H1 (cell line): ENCODE measurements around the gene C1QL1. TPM values are rescaled to one million over a fixed set of nuclear protein-coding genes. Genes with fewer than 3 reads are reported as not detected.

Experiments
- CTCF ChIA-PET: fragments of 300-600 bp; sonication (Branson Sonifier 250); formaldehyde crosslinking; loops from one replicate; lab custom pipeline; 2021; ENCODE audit not compliant: partially characterized antibody; lab: Charles Lee
- POLR2A ChIA-PET: fragments of 300-600 bp; sonication (Branson Sonifier 250); formaldehyde crosslinking; loops from one replicate; lab custom pipeline; 2021; ENCODE audit warnings: inconsistent platforms; ENCODE audit not compliant: partially characterized antibody; lab: Charles Lee
- DNase-seq, 2 experiments: peaks; one replicate each; pipeline versions ENCODE4 v3.0.0 to v3.0.0-alpha.2; 2010 to 2022; ENCODE audit warnings: low spot score in 2 of 2, low read depth in 1 of 2, mixed read lengths in 1 of 2
- FAIRE-seq: peaks from 2 replicates; lab custom pipeline; 2011; peaks lifted over from hg19 to GRCh38; lab: Jason Lieb, UNC
- H2AFZ ChIP-seq: 2 replicates; pipeline ENCODE4 v1.8.1; 2012; ENCODE audit warnings: low read length, inconsistent platforms
- H2AK5ac ChIP-seq: 2 replicates; pipeline ENCODE4 v1.6.1; 2013; ENCODE audit warnings: low read depth, low read length
- H2BK120ac ChIP-seq: replicated peaks from 2 replicates; pipeline ENCODE3; 2013; ENCODE audit warnings: low read depth, low read length, inconsistent platforms
- H2BK12ac ChIP-seq: 2 replicates; pipeline ENCODE4 v1.6.1; 2013; ENCODE audit warnings: low read depth, low read length
- H2BK15ac ChIP-seq: 2 replicates; pipeline ENCODE4 v1.6.1; 2013; ENCODE audit warnings: low read length
- H2BK20ac ChIP-seq: 2 replicates; pipeline ENCODE4 v1.6.1; 2013; ENCODE audit warnings: low read length
- H2BK5ac ChIP-seq: 2 replicates; pipeline ENCODE4 v1.6.1; 2013; ENCODE audit warnings: low read depth, low read length
- H3K14ac ChIP-seq: 2 replicates; pipeline ENCODE4 v1.6.1; 2013; ENCODE audit warnings: inconsistent platforms; ENCODE audit not compliant: insufficient read length
- H3K18ac ChIP-seq: 2 replicates; pipeline ENCODE4 v1.6.1; 2013; ENCODE audit warnings: low read length; ENCODE audit errors: extremely low read depth
- H3K23ac ChIP-seq: 2 replicates; pipeline ENCODE4 v1.6.1; 2013; ENCODE audit warnings: inconsistent platforms; ENCODE audit not compliant: insufficient read length
- H3K23me2 ChIP-seq: 2 replicates; pipeline ENCODE4 v1.6.1; 2013; ENCODE audit warnings: low read depth, low read length
- H3K27ac ChIP-seq: 2 replicates; pipeline ENCODE4 v1.6.1; 2011; ENCODE audit warnings: low read depth, low read length, inconsistent platforms
- H3K27me3 ChIP-seq, 4 experiments: replicated peaks in 1 of 4; 1 replicate in 1 of 4; 2 replicates in 3 of 4; pipeline versions ENCODE4 v1.6.1 to v1.8.1; 2011 to 2013; ENCODE audit warnings: low read length in 3 of 4, mild to moderate bottlenecking in 3 of 4, inconsistent platforms in 2 of 4, mixed read lengths in 2 of 4, moderate library complexity in 1 of 4; ENCODE audit not compliant: control insufficient read depth in 3 of 4, insufficient read depth in 3 of 4; ENCODE audit errors: extremely low read depth in 1 of 4
- H3K36me3 ChIP-seq, 4 experiments: 2 replicates each; pipeline versions ENCODE4 v1.6.1 to v1.8.1; 2011 to 2013; ENCODE audit warnings: mild to moderate bottlenecking in 4 of 4, low read length in 3 of 4, moderate library complexity in 2 of 4, control low read depth in 1 of 4, inconsistent platforms in 1 of 4; ENCODE audit not compliant: insufficient read depth in 4 of 4, control insufficient read depth in 2 of 4
- H3K4ac ChIP-seq: replicated peaks from 2 replicates; pipeline ENCODE3; 2013; ENCODE audit warnings: low read length, low read depth, mixed read lengths, inconsistent platforms; ENCODE audit not compliant: insufficient read length
- H3K4me1 ChIP-seq, 4 experiments: replicated peaks in 1 of 4; 1 replicate in 1 of 4; 2 replicates in 3 of 4; pipeline versions ENCODE4 v1.6.1 to v1.8.1; 2011 to 2013; ENCODE audit warnings: low read length in 3 of 4, inconsistent platforms in 2 of 4, mixed read lengths in 1 of 4; ENCODE audit not compliant: insufficient read depth in 4 of 4, control insufficient read depth in 3 of 4
- H3K4me2 ChIP-seq, 2 experiments: 2 replicates each; pipeline versions ENCODE4 v1.6.1 to v1.8.1; 2011 to 2013; ENCODE audit warnings: low read depth in 2 of 2, low read length in 2 of 2, control low read depth in 1 of 2, inconsistent platforms in 1 of 2, mild to moderate bottlenecking in 1 of 2; ENCODE audit not compliant: insufficient read depth in 1 of 2
- H3K4me3 ChIP-seq, 4 experiments: fragments of 200-600, 300-600 bp in 1 of 4; sonication (generic), shearing (Covaris generic), sonication (Bioruptor Twin) in 1 of 4; 2 replicates each; pipeline versions ENCODE4 v1.5.1 to v1.8.1; 2011 to 2016; ENCODE audit warnings: low read length in 4 of 4, low read depth in 3 of 4, control low read depth in 2 of 4, inconsistent platforms in 2 of 4, mild to moderate bottlenecking in 2 of 4, mixed read lengths in 1 of 4, moderate library complexity in 1 of 4; ENCODE audit not compliant: insufficient read depth in 2 of 4; ENCODE audit errors: extremely low read depth in 1 of 4
- H3K56ac ChIP-seq: replicated peaks from 2 replicates; pipeline ENCODE3; 2013; ENCODE audit warnings: low read depth, mild to moderate bottlenecking, mixed read lengths, low read length, inconsistent platforms; ENCODE audit not compliant: insufficient read length
- H3K79me1 ChIP-seq: 2 replicates; pipeline ENCODE4 v1.6.1; 2013; ENCODE audit warnings: low read depth, low read length, control low read depth
- H3K79me2 ChIP-seq, 2 experiments: 2 replicates each; pipeline versions ENCODE4 v1.6.1 to v1.8.1; 2012 to 2013; ENCODE audit warnings: low read length in 2 of 2, mild to moderate bottlenecking in 2 of 2, inconsistent platforms in 1 of 2; ENCODE audit not compliant: insufficient read depth in 2 of 2, control insufficient read depth in 1 of 2
- H3K9ac ChIP-seq, 4 experiments: replicated peaks in 1 of 4; 1 replicate in 1 of 4; 2 replicates in 3 of 4; pipeline versions ENCODE4 v1.6.1 to v1.8.1; 2011 to 2013; ENCODE audit warnings: low read depth in 3 of 4, low read length in 3 of 4, control low read depth in 2 of 4, mild to moderate bottlenecking in 2 of 4, moderate library complexity in 2 of 4, inconsistent platforms in 1 of 4; ENCODE audit errors: extremely low read depth in 1 of 4
- H3K9me3 ChIP-seq, 2 experiments: 2 replicates each; pipeline versions ENCODE4 v1.6.1 to v1.8.1; 2012 to 2013; ENCODE audit warnings: mild to moderate bottlenecking in 2 of 2, moderate library complexity in 2 of 2, control low read depth in 1 of 2, inconsistent platforms in 1 of 2, low read depth in 1 of 2, low read length in 1 of 2, mixed read lengths in 1 of 2; ENCODE audit not compliant: insufficient read depth in 2 of 2
- H4K20me1 ChIP-seq, 2 experiments: replicated peaks in 1 of 2; 2 replicates each; pipeline versions ENCODE3 to v1.8.1; 2011 to 2013; ENCODE audit warnings: inconsistent platforms in 2 of 2, low read length in 2 of 2, mild to moderate bottlenecking in 1 of 2; ENCODE audit not compliant: insufficient read depth in 2 of 2, control insufficient read depth in 1 of 2
- H4K5ac ChIP-seq: 2 replicates; pipeline ENCODE4 v1.6.1; 2013; ENCODE audit warnings: low read length, low read depth, mixed read lengths, inconsistent platforms; ENCODE audit not compliant: insufficient read length
- H4K8ac ChIP-seq: 2 replicates; pipeline ENCODE4 v1.8.0; 2013; ENCODE audit warnings: mild to moderate bottlenecking, moderate library complexity, low read length, inconsistent platforms; ENCODE audit not compliant: insufficient read depth; ENCODE audit errors: extremely low read depth
- H4K91ac ChIP-seq: replicated peaks from 2 replicates; pipeline ENCODE3; 2013; ENCODE audit warnings: low read length, mixed read lengths, inconsistent platforms; ENCODE audit not compliant: insufficient read length
- CBX5 ChIP-seq: fragments of 300-800, 300-1000 bp; sonication (generic); IDR thresholded peaks from 2 replicates; pipeline ENCODE4 v1.7.1; 2016; ENCODE audit warnings: antibody characterized with exemption, low read length, low read depth
- EGR1 ChIP-seq: IDR thresholded peaks from 2 replicates; pipeline ENCODE4 v1.6.1; 2011; ENCODE audit warnings: low read depth, low read length, borderline replicate concordance
- EP300 ChIP-seq, 2 experiments: IDR thresholded peaks; 1 replicate in 1 of 2; 2 replicates in 1 of 2; pipeline ENCODE4 v1.6.1; 2011 to 2012; ENCODE audit warnings: low read depth in 2 of 2, low read length in 2 of 2, mild to moderate bottlenecking in 2 of 2, borderline replicate concordance in 1 of 2, inconsistent platforms in 1 of 2, moderate library complexity in 1 of 2
- EZH2 ChIP-seq: fragments of 200-600 bp; sonication (generic); IDR thresholded peaks from 2 replicates; pipeline ENCODE4 v1.7.1; 2012; ENCODE audit warnings: low read depth, mild to moderate bottlenecking, moderate library complexity, low read length, inconsistent platforms; ENCODE audit not compliant: severe bottlenecking
- NRF1 ChIP-seq: IDR thresholded peaks from 2 replicates; pipeline ENCODE4 v1.6.1; 2011; ENCODE audit warnings: mild to moderate bottlenecking, low read depth, low read length, improper control_type of control experiment
- RFX5 ChIP-seq: IDR thresholded peaks from 2 replicates; pipeline ENCODE4 v1.6.1; 2011; ENCODE audit warnings: low read depth, low read length, improper control_type of control experiment, borderline replicate concordance
- WGBS, 2 experiments: shearing (Covaris generic) in 1 of 2; methylation state at CpG; one replicate each; pipeline versions ENCODE4 v1.1.6 to v1.1.7; 2013 to 2015; ENCODE audit warnings: low lambda C conversion rate in 2 of 2, mixed read lengths in 2 of 2, inconsistent platforms in 1 of 2, low coverage in 1 of 2, missing lambda C conversion rate in 1 of 2; ENCODE audit not compliant: insufficient replicate concordance in 2 of 2, insufficient coverage in 1 of 2, insufficient read length in 1 of 2; ENCODE audit errors: extremely low coverage in 1 of 2, missing lambda C conversion rate in 1 of 2; 5-methylcytosine and 5-hydroxymethylcytosine counted together
- polyA plus RNA-seq, 7 experiments: library from polyadenylated mRNA; depleted of rRNA in 3 of 7; stranded (reverse) in 5 of 7; unstranded in 2 of 7; fragments of >200 nt in 5 of 7; fragments of 200-250 nt in 2 of 7; gene quantifications; 1 replicate in 5 of 7; 2 replicates in 1 of 7; 4 replicates in 1 of 7; pipeline versions ENCODE4 v1.2.1 to v1.2.3, GENCODE V29; 2011 to 2013; ENCODE audit warnings: missing spikeins in 2 of 7, mixed read lengths in 2 of 7
- total RNA-seq: library from RNA; stranded (reverse); fragmentation: NEBNext Ultra II Directional; extraction: Animal tissue kit (Norgen Biotek cat#: 25700); gene quantifications from 2 replicates; pipeline ENCODE4 v1.2.1, GENCODE V29; 2021
- TF ChIP-seq, protein P1 (sequence below): IDR thresholded peaks from 2 replicates; pipeline ENCODE4 v1.6.1; 2011; ENCODE audit warnings: low read depth, mild to moderate bottlenecking, low read length; ENCODE audit not compliant: insufficient read depth

The C1QL1 gene
- total and polyA plus RNA-seq, 2 of the 8 experiments (the other 6 are each of a cell fraction or from before 2014, with no cell fraction given): 7.6 to 10.5 TPM

DNA sequence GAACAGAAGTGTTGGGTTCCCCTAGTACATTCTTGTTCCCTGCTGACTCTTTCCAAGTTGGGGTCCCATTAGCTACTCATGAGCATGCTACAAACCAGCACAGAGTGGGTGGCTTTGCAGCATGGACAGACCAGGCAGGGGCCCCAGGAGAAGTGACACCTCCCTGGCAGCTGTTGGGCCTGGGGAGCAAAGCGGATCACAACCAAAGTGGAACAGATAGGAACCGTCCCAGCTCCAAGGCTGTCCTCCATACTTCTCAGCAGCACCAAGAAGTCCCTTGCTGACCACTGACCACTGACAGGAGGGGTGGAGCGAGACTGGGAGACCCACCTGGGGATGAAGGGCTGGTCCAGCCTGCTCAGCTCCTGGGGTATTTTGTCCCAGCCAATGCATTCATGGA is 40.4 kb downstream of the C1QL1 start:
- no peak overlapping the region for H4K8ac ChIP-seq
- no peak overlapping the region for H2BK12ac ChIP-seq
- TF ChIP-seq CBX5: no peak
- no peak for TF ChIP-seq EZH2
- TF ChIP-seq NRF1: no peak
- TF ChIP-seq, protein P1, sequence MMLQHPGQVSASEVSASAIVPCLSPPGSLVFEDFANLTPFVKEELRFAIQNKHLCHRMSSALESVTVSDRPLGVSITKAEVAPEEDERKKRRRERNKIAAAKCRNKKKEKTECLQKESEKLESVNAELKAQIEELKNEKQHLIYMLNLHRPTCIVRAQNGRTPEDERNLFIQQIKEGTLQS: no peak
- TF ChIP-seq EP300 (IDR thresholded peaks at IDR 0.05; ENCODE audit: borderline replicate concordance in 1 of 2, low read depth in 2 of 2, low read length in 2 of 2): no peak
- TF ChIP-seq EGR1: no peak
- TF ChIP-seq RFX5: no peak
- no peak overlapping the region for H4K5ac ChIP-seq
- no peak overlapping the region for H2BK20ac ChIP-seq
- no peaks in the 10 kb centered on the region for H3K23me2 ChIP-seq
- no peak overlapping the region for H4K91ac ChIP-seq
- H3K4me2 ChIP-seq: no peak overlapping the region
- FAIRE-seq (no peak), DNase-seq (no peak)
- no peak overlapping the region for H3K23ac ChIP-seq
- no peak overlapping the region for H3K4ac ChIP-seq
- no peak overlapping the region for H3K56ac ChIP-seq
- POLR2A ChIA-PET: interaction anchor here (2.0 kb wide), 1 partner anchor 28 kb away, joined by 7 read pairs; the partner anchor contains the start of gene EFTUD2
- no peak overlapping the region for H3K4me3 ChIP-seq
- no peaks in the 10 kb centered on the region for H3K9me3 ChIP-seq
- no peak overlapping the region for H3K9ac ChIP-seq
- H3K14ac ChIP-seq: no peak overlapping the region
- H3K27me3 ChIP-seq: no peaks in the 10 kb centered on the region
- H2AFZ ChIP-seq: no peak overlapping the region
- peaks cover 0 to 6% of the 10 kb centered on the region in 2 experiments for H4K20me1 ChIP-seq
- no peaks in the 10 kb centered on the region; a peak in 4 of 7 replicates for H3K4me1 ChIP-seq
- H2AK5ac ChIP-seq: no peak overlapping the region
- H2BK5ac ChIP-seq: no peak overlapping the region
- H3K18ac ChIP-seq: no peak overlapping the region
- CTCF ChIA-PET: interaction anchor here (1.1 to 13.0 kb wide), 5 partner anchors 9 to 88 kb away, joined by 4 to 243 read pairs (median 7); no protein-coding TSS in a partner anchor
- H2BK120ac ChIP-seq: no peak overlapping the region
- H3K36me3 ChIP-seq: peaks cover 20 to 59% (median 51%) of the 10 kb centered on the region in 4 experiments
- H3K79me2 ChIP-seq: no peaks in the 10 kb centered on the region
- H3K79me1 ChIP-seq: no peaks in the 10 kb centered on the region
- 90% methylated on average over 3 of the region's 3 CpGs; no CpG with 5 or more reads in 1 of the 2 experiments for WGBS, 2 experiments
- H3K27ac ChIP-seq: no peak overlapping the region
- no peak overlapping the region for H2BK15ac ChIP-seq
